BJ (cell line): Measurements from ENCODE around the gene RNASE8. TPM values are rescaled to one million over a fixed set of nuclear protein-coding genes. Genes with fewer than 3 reads are reported as not detected.
"Not testable (repeated sequence)": the region's sequence is repeated elsewhere in the genome, so short reads cannot be mapped to it uniquely, and the experiment has no call there.

ENCODE experiments used
- CTCF ChIA-PET: fragments of 350-600 bp; formaldehyde crosslinking; extraction: SDS; loops from one replicate; lab custom pipeline; 2021; ENCODE audit warnings: antibody characterized with exemption, inconsistent platforms; lab: Yijun Ruan, JAX
- POLR2A ChIA-PET: fragments of 300-600 bp; sonication (Branson Sonifier 250); formaldehyde crosslinking; extraction: SDS; loops from one replicate; lab custom pipeline; 2021; ENCODE audit warnings: antibody characterized with exemption; lab: Charles Lee
- DNase-seq: peaks from one replicate; pipeline ENCODE4 v3.0.0-alpha.2; 2011; ENCODE audit warnings: low read depth
- H3K27me3 ChIP-seq: 2 replicates; pipeline ENCODE4 v1.6.0; 2011; ENCODE audit warnings: low read length; ENCODE audit not compliant: control insufficient read depth, insufficient read depth
- H3K36me3 ChIP-seq: 2 replicates; pipeline ENCODE4 v1.5.1; 2011; ENCODE audit warnings: low read length; ENCODE audit not compliant: control insufficient read depth, insufficient read depth
- H3K4me3 ChIP-seq: 2 replicates; pipeline ENCODE4 v1.5.1; 2011; ENCODE audit warnings: low read depth, mild to moderate bottlenecking, control low read depth, low read length
- polyA plus RNA-seq: library from polyadenylated mRNA; depleted of rRNA; stranded (reverse); fragments of >200 nt; gene quantifications from 2 replicates; pipeline ENCODE4 v1.2.3, GENCODE V29; 2011
- TF ChIP-seq, protein P1 (sequence below): IDR thresholded peaks from 2 replicates; pipeline ENCODE4 v1.5.1; 2011; ENCODE audit warnings: low read depth, mild to moderate bottlenecking, control low read depth, inconsistent platforms, low read length, moderate library complexity; ENCODE audit not compliant: insufficient read depth

Gene RNASE8
- polyA plus RNA-seq, 1 experiment = not detected

DNA sequence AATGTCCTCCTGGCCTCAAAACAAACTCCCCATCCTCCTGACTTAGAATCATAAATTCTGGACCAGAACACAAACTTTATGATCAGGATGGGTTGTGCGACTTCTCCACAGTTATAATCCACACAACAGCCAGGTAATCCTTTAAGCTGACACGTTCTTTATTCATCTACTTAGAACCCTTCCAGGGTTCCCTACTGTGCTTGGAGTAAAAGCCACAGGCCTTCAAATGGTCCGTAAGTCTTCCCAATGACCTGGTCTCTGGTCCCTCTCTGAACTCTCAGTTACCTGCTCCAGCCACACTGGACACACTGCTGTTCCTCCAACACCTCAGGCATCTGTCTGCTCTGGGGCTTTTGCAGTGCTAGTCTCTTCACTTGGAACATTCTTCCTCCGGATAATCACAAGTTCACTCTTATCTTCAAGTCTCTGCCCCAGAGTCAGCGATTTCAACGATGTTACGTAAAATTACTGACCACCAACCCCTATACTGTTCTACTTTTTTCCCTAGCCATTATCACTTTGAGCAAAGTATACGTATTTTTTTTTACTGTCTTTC is 17.2 kb upstream of the RNASE8 start:
- TF ChIP-seq, protein P1, sequence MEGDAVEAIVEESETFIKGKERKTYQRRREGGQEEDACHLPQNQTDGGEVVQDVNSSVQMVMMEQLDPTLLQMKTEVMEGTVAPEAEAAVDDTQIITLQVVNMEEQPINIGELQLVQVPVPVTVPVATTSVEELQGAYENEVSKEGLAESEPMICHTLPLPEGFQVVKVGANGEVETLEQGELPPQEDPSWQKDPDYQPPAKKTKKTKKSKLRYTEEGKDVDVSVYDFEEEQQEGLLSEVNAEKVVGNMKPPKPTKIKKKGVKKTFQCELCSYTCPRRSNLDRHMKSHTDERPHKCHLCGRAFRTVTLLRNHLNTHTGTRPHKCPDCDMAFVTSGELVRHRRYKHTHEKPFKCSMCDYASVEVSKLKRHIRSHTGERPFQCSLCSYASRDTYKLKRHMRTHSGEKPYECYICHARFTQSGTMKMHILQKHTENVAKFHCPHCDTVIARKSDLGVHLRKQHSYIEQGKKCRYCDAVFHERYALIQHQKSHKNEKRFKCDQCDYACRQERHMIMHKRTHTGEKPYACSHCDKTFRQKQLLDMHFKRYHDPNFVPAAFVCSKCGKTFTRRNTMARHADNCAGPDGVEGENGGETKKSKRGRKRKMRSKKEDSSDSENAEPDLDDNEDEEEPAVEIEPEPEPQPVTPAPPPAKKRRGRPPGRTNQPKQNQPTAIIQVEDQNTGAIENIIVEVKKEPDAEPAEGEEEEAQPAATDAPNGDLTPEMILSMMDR = no peak
- Histone ChIP-seq H3K27me3 (peaks cover 7% of the 10 kb centered on the region), H3K4me3 (no peak overlapping the region), H3K36me3 (no peaks in the 10 kb centered on the region)
- ChIA-PET CTCF (interaction anchor here (0.8 to 6.9 kb wide), 26 partner anchors 10 to 184 kb away, joined by 3 to 202 read pairs (median 6); partner anchors contain the start of genes ARHGEF40, RNASE8, SLC39A2 and TPPP2), POLR2A (interaction anchor here (1.0 kb wide), 1 partner anchor 26 kb away, joined by 3 read pairs; no protein-coding TSS in a partner anchor)
- no peak for DNase-seq

DNA sequence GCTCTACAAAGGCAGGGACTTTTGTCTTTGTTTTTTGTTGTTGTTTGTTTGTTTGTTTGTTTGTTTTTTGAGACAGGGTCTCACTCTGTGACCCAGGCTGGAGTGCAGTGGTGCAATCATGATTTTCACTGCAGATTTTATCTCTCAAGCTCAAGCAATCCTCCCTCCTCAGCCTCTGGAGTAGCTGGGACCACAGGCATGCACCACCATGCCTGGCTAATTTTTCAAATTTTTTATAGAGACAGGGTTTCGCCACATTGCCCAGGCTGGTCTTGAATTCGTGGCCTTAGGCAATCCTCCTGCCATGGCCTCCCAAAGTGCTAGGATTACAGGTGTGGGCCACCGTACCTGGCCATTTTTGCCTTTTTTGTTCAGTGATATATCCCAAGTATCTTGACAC is 16.7 kb upstream of the RNASE8 start:
- not testable (repeated sequence) for H3K27me3 ChIP-seq, DNase-seq, H3K4me3 ChIP-seq, H3K36me3 ChIP-seq
- ChIA-PET POLR2A (interaction anchor here (0.6 kb wide), 1 partner anchor 31 kb away, joined by 19 read pairs; no protein-coding TSS in a partner anchor), CTCF (interaction anchor here (1.3 to 6.9 kb wide), 19 partner anchors 10 to 183 kb away, joined by 4 to 202 read pairs (median 8); partner anchors contain the start of genes ARHGEF40, RNASE8 and TPPP2)

DNA sequence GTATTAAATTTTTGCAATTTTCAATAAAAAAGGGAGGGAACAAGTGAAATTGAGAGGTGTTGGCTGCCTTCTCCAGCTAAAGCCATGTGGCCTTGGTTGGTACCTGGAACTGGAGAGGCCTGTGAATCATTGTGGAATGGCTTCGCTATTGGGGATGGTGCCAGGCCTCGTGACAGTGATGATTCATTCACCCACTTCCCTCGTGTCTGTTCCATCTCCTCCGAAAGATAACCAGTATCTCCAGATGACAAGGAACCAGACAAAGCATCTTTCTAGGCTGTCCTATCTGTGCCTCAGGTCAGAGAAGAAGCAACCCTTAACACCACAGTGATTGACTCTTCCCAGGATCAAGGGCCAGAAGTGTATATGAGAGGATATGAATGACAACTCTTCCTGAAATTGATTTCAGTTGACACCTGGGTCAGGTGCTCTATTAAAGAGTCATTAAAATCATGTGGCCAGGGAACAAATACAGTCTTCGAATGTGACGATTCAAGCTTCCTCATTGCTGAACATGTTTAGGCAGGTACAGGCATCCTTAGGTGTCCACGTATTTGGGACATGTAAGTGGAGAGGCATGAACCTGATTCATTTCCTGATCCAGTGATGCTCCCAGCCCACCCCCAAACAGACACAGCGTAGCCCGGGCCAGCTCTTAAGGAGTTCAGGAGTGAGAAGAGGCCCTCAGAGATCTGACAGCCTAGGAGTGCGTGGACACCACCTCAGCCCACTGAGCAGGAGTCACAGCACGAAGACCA is 15.8 kb upstream of the RNASE8 start, which contains the start of gene RNASE7:
Gene RNASE7, plus strand, starts transcription at position 687 of the 758 bp plus-strand sequence. CDS start 631 bp downstream, outside the sequence.
- TF ChIP-seq, protein P1 = no peak
- no peak for DNase-seq
- CTCF ChIA-PET = interaction anchor here (0.8 to 6.9 kb wide), 9 partner anchors 8 to 183 kb away, joined by 3 to 202 read pairs (median 9); partner anchors contain the start of gene RNASE8

DNA sequence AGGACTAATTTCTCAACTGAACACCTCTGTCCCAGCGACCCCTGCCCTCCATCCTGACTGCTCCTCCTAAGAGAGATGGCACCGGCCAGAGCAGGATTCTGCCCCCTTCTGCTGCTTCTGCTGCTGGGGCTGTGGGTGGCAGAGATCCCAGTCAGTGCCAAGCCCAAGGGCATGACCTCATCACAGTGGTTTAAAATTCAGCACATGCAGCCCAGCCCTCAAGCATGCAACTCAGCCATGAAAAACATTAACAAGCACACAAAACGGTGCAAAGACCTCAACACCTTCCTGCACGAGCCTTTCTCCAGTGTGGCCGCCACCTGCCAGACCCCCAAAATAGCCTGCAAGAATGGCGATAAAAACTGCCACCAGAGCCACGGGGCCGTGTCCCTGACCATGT is 14.7 kb upstream of the RNASE8 start:
- Histone ChIP-seq H3K36me3 (no peaks in the 10 kb centered on the region), H3K27me3 (peaks cover 3% of the 10 kb centered on the region; the same call in 1 of the 2 replicates), H3K4me3 (no peak overlapping the region)
- TF ChIP-seq, protein P1 = no peak
- ChIA-PET CTCF (interaction anchor here (0.6 to 6.9 kb wide), 7 partner anchors 19 to 60 kb away, joined by 3 to 202 read pairs (median 4); partner anchors contain the start of gene ARHGEF40), POLR2A (no interaction called here)
- DNase-seq = no peak

More for the DNA sequence above, 15.8 kb upstream of the RNASE8 start, which contains the start of gene RNASE7:
- POLR2A ChIA-PET = interaction anchor here (0.6 kb wide), 1 partner anchor 30 kb away, joined by 19 read pairs; no protein-coding TSS in a partner anchor
- Histone ChIP-seq H3K4me3 (no peak within 1 kb of the TSS), H3K36me3 (no peaks in the 10 kb centered on the region), H3K27me3 (peaks cover 5% of the 10 kb centered on the region; the same call in 1 of the 2 replicates)

DNA sequence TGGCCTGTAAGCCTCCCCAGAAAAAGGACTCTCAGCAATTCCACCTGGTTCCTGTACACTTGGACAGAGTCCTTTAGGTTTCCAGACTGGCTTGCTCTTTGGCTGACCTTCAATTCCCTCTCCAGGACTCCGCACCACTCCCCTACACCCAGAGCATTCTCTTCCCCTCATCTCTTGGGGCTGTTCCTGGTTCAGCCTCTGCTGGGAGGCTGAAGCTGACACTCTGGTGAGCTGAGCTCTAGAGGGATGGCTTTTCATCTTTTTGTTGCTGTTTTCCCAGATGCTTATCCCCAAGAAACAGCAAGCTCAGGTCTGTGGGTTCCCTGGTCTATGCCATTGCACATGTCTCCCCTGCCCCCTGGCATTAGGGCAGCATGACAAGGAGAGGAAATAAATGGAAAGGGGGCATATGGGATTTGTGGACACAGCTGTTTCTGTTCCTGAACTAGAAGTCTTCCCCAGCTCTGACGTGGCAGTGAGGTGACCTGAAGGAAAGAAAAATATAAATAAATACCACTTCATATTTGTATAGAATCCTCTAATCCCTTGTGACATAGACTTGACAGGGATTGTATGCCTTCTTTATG is 14.1 kb upstream of the RNASE8 start:
- Histone ChIP-seq H3K4me3 (no peak overlapping the region), H3K27me3 (peaks cover 3% of the 10 kb centered on the region; the same call in 1 of the 2 replicates), H3K36me3 (no peaks in the 10 kb centered on the region)
- TF ChIP-seq, protein P1 = no peak
- no peak for DNase-seq
- ChIA-PET CTCF (interaction anchor here (0.6 to 6.9 kb wide), 12 partner anchors 8 to 222 kb away, joined by 3 to 202 read pairs (median 3); partner anchors contain the start of gene ARHGEF40), POLR2A (no interaction called here)
